ENCODE results near the gene RFX5.

DNA sequence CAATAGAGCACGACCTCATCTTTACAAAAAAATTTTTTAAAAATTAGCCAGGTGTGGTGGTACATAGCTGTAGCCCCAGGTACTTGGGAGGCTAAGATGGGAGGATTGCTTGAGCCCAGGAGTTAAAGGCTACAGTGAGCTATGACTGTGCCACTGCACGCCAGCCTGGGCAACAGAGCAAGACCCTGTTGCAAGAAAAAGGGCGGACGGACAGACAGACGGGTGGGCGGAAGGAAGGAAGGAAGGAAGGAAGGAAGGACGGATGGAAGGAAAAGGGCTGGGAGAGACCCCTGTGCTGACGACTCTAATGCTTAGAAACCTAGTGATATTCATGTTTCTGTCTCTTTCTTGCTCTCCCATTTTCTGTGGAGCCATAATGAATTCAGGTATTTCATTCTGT lies 34.2 kb downstream of the RFX5 start:
- no peak for TF ChIP-seq ARNT (IDR thresholded peaks at IDR 0.05)
- TF ChIP-seq FOXA1 (IDR thresholded peaks at IDR 0.05) = no peak
- no peak for TF ChIP-seq TARDBP (IDR thresholded peaks at IDR 0.05)
- TF ChIP-seq SUZ12 (IDR thresholded peaks at IDR 0.05) = no peak
- TF ChIP-seq BHLHE40 (IDR thresholded peaks at IDR 0.05; ENCODE audit: borderline replicate concordance) = no peak
- no peak for TF ChIP-seq NFRKB (IDR thresholded peaks at IDR 0.05)
- TF ChIP-seq ZNF384 (IDR thresholded peaks at IDR 0.05) = no peak
- no peak for TF ChIP-seq FOXM1 (IDR thresholded peaks at IDR 0.05; ENCODE audit: borderline replicate concordance)
- no peak for TF ChIP-seq ELF4 (IDR thresholded peaks at IDR 0.05)
- TF ChIP-seq LEF1 (IDR thresholded peaks at IDR 0.05; ENCODE audit: borderline replicate concordance) = no peak
- no peak for TF ChIP-seq SP1 (IDR thresholded peaks at IDR 0.05)
- no peak for TF ChIP-seq FOXK2 (IDR thresholded peaks at IDR 0.05)
